GM18873 (cell line): ENCODE results near the gene PRRT3.

Experiments used
- ATAC-seq: cut with Tn5 transposase; IDR thresholded peaks from one replicate; pipeline ENCODE4 v1.9.1; 2021; ENCODE audit warnings: mild to moderate bottlenecking, moderate library complexity, moderate number of reproducible peaks; ENCODE audit not compliant: unreplicated experiment, low FRiP score

PRRT3 gene

GRCh38 chr3:9928158-9928557 lies 24.1 kb downstream of the PRRT3 start:
- no peak for ATAC-seq

- ATAC-seq, result no peak
Observed at GRCh38 chr3:9918261-9919038, 33.8 kb downstream of the PRRT3 start.

- no peak for ATAC-seq
Observed at GRCh38 chr3:9917820-9918219, 34.4 kb downstream of the PRRT3 start.

- no peak for ATAC-seq
Observed at GRCh38 chr3:9916734-9917680, 35.2 kb downstream of the PRRT3 start, which contains the start of gene IL17RC. Gene IL17RC, plus strand, starts transcription at chr3:9917098. Its CDS starts 218 bp downstream, at chr3:9917316.

GRCh38 chr3:9916346-9916733 lies 35.9 kb downstream of the PRRT3 start:
- no peak for ATAC-seq

GRCh38 chr3:9915254-9916141 lies 36.7 kb downstream of the PRRT3 start:
- no peak for ATAC-seq

GRCh38 chr3:9914559-9915253 lies 37.5 kb downstream of the PRRT3 start:
- no peak for ATAC-seq

GRCh38 chr3:9914011-9914410 lies 38.2 kb downstream of the PRRT3 start:
- ATAC-seq, result no peak

GRCh38 chr3:9913601-9914000 lies 38.6 kb downstream of the PRRT3 start:
- ATAC-seq, result no peak

- ATAC-seq, result no peak
Observed at GRCh38 chr3:9912294-9912935, 39.8 kb downstream of the PRRT3 start.

GRCh38 chr3:9911863-9912262 lies 40.3 kb downstream of the PRRT3 start:
- no peak for ATAC-seq

GRCh38 chr3:9909221-9910013 lies 42.8 kb downstream of the PRRT3 start:
- ATAC-seq, result no peak

- ATAC-seq, result no peak
Observed at GRCh38 chr3:9908286-9908685, 43.9 kb downstream of the PRRT3 start.

- ATAC-seq, result no peak
Observed at GRCh38 chr3:9906480-9906879, 45.7 kb downstream of the PRRT3 start.

GRCh38 chr3:9903904-9904303 lies 48.3 kb downstream of the PRRT3 start:
- ATAC-seq, result no peak

- no peak for ATAC-seq
Observed at GRCh38 chr3:9903238-9903624, 49.0 kb downstream of the PRRT3 start.

GRCh38 chr3:9902372-9903237 lies 49.6 kb downstream of the PRRT3 start, which contains the start of gene IL17RE:
Gene IL17RE, plus strand, starts transcription at chr3:9902848. Its CDS starts 85 bp downstream, at chr3:9902933.
- no peak for ATAC-seq

- ATAC-seq, result no peak
Observed at GRCh38 chr3:9901967-9902366, 50.2 kb downstream of the PRRT3 start.
